Nephron progenitor cell (in vitro differentiated cells): ENCODE measurements around the gene OR1D5.

Source experiments
- DNase-seq: peaks from one replicate; pipeline ENCODE4 v3.0.0; 2021
- H3K27ac Mint-ChIP-seq: 2 replicates; pipeline ENCODE4 v1.8.0; 2021; ENCODE audit warnings: mild to moderate bottlenecking, moderate library complexity, mixed read lengths
- H3K27me3 Mint-ChIP-seq: 2 replicates; pipeline ENCODE4 v1.8.0; 2021; ENCODE audit warnings: mild to moderate bottlenecking, low read depth, mixed read lengths; ENCODE audit not compliant: poor library complexity
- H3K36me3 Mint-ChIP-seq: 2 replicates; pipeline ENCODE4 v1.8.0; 2021; ENCODE audit warnings: low read depth, mixed read lengths
- H3K4me1 Mint-ChIP-seq: 2 replicates; pipeline ENCODE4 v1.8.0; 2021; ENCODE audit warnings: mixed read lengths
- H3K4me3 Mint-ChIP-seq: 2 replicates; pipeline ENCODE4 v1.8.0; 2021; ENCODE audit warnings: mild to moderate bottlenecking, moderate library complexity, mixed read lengths
- H3K9me3 Mint-ChIP-seq: 2 replicates; pipeline ENCODE4 v1.8.0; 2021; ENCODE audit warnings: mild to moderate bottlenecking, moderate library complexity, mixed read lengths
- TF ChIP-seq, protein P1 (sequence below): fragments of 200-600 bp; sonication (generic); IDR thresholded peaks from 2 replicates; pipeline ENCODE4 v1.5.0; 2021; ENCODE audit warnings: antibody characterized with exemption

Gene OR1D5

GRCh38 chr17:3020381-3020780 lies 43.0 kb downstream of the OR1D5 start:
- H3K27ac Mint-ChIP-seq = no peak overlapping the region
- DNase-seq = no peak
- peaks cover 10% of the 10 kb centered on the region for H3K27me3 Mint-ChIP-seq
- H3K4me1 Mint-ChIP-seq = no peaks in the 10 kb centered on the region
- H3K9me3 Mint-ChIP-seq = peaks cover 39% of the 10 kb centered on the region
- TF ChIP-seq, protein P1, sequence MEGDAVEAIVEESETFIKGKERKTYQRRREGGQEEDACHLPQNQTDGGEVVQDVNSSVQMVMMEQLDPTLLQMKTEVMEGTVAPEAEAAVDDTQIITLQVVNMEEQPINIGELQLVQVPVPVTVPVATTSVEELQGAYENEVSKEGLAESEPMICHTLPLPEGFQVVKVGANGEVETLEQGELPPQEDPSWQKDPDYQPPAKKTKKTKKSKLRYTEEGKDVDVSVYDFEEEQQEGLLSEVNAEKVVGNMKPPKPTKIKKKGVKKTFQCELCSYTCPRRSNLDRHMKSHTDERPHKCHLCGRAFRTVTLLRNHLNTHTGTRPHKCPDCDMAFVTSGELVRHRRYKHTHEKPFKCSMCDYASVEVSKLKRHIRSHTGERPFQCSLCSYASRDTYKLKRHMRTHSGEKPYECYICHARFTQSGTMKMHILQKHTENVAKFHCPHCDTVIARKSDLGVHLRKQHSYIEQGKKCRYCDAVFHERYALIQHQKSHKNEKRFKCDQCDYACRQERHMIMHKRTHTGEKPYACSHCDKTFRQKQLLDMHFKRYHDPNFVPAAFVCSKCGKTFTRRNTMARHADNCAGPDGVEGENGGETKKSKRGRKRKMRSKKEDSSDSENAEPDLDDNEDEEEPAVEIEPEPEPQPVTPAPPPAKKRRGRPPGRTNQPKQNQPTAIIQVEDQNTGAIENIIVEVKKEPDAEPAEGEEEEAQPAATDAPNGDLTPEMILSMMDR = no peak
- H3K4me3 Mint-ChIP-seq = no peak overlapping the region
- H3K36me3 Mint-ChIP-seq = peaks cover 11% of the 10 kb centered on the region

DNA sequence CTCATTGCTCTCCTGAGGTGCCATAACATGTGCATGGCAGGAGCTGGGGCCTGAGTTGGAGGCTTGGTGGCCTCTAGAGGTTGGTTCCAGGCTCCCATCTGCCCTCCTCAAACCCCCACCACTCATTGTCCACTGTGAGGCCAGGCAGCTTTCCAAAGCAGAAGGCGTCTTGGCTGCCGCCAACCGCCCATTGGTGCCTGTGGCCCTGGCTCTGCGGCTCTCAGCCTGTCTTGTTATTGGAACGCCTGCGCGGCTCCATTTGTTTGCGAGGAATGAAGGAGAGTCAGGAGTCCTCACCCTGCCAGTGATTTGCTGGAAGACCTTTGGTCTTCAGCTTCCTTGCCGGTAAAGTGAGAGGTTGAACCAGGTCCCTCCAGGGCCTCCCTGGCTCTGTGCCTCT lies 43.6 kb downstream of the OR1D5 start:
- no peak for DNase-seq
- Mint-ChIP-seq H3K27me3 (peaks cover 10% of the 10 kb centered on the region), H3K36me3 (peaks cover 11% of the 10 kb centered on the region), H3K4me1 (no peaks in the 10 kb centered on the region), H3K4me3 (no peak overlapping the region), H3K27ac (no peak overlapping the region), H3K9me3 (peaks cover 38% of the 10 kb centered on the region)
- TF ChIP-seq, protein P1 = no peak

GRCh38 chr17:3017936-3018335 lies 45.5 kb downstream of the OR1D5 start:
- no peak overlapping the region for H3K27ac Mint-ChIP-seq

GRCh38 chr17:3015890-3016289 lies 47.5 kb downstream of the OR1D5 start:
- H3K9me3 Mint-ChIP-seq = peaks cover under 1% of the 10 kb centered on the region
- H3K27me3 Mint-ChIP-seq = peaks cover 10% of the 10 kb centered on the region
- TF ChIP-seq, protein P1 = no peak
- no peak for DNase-seq
- H3K36me3 Mint-ChIP-seq = no peaks in the 10 kb centered on the region
- no peak overlapping the region for H3K27ac Mint-ChIP-seq
- H3K4me1 Mint-ChIP-seq = no peaks in the 10 kb centered on the region
- no peak overlapping the region for H3K4me3 Mint-ChIP-seq

More at GRCh38 chr17:3017936-3018335, 45.5 kb downstream of the OR1D5 start:
- Mint-ChIP-seq H3K4me1 (no peaks in the 10 kb centered on the region), H3K4me3 (no peak overlapping the region), H3K36me3 (peaks cover 6% of the 10 kb centered on the region), H3K9me3 (peaks cover 21% of the 10 kb centered on the region), H3K27me3 (peaks cover 10% of the 10 kb centered on the region)
- TF ChIP-seq, protein P1 = no peak
- DNase-seq = no peak

GRCh38 chr17:3012926-3013581 lies 50.4 kb downstream of the OR1D5 start:
- Mint-ChIP-seq H3K4me1 (no peaks in the 10 kb centered on the region), H3K36me3 (no peaks in the 10 kb centered on the region), H3K27me3 (peaks cover 4% of the 10 kb centered on the region), H3K27ac (no peak overlapping the region), H3K4me3 (no peak overlapping the region), H3K9me3 (no peaks in the 10 kb centered on the region)
- TF ChIP-seq, protein P1 = peak; percentile 81
- DNase-seq = peak; percentile 74
